Trophoblast cell (in vitro differentiated cells and primary cell): ENCODE measurements around the gene MRPS17.
"Not testable (repeated sequence)": the region's sequence is repeated elsewhere in the genome, so short reads cannot be mapped to it uniquely, and the experiment has no call there.

ENCODE experiments used
- DNase-seq, 2 donors: peaks; one replicate each; pipeline ENCODE4 v3.0.0-alpha.2; 2016
- H2AFZ ChIP-seq: 2 replicates; pipeline ENCODE4 v1.6.1; 2013; ENCODE audit warnings: low read length, moderate library complexity, mild to moderate bottlenecking; ENCODE audit not compliant: insufficient read depth, poor library complexity
- H2AK5ac ChIP-seq: 2 replicates; pipeline ENCODE4 v1.6.1; 2013; ENCODE audit warnings: mild to moderate bottlenecking, low read length
- H2BK120ac ChIP-seq: 2 replicates; pipeline ENCODE4 v1.6.1; 2013; ENCODE audit warnings: low read length, mild to moderate bottlenecking, moderate library complexity; ENCODE audit not compliant: insufficient read depth, poor library complexity
- H2BK12ac ChIP-seq: 2 replicates; pipeline ENCODE4 v1.6.1; 2013; ENCODE audit warnings: mild to moderate bottlenecking, low read length, moderate library complexity
- H2BK5ac ChIP-seq: 2 replicates; pipeline ENCODE4 v1.6.1; 2013; ENCODE audit warnings: low read length, low read depth, moderate library complexity, mild to moderate bottlenecking; ENCODE audit not compliant: poor library complexity
- H3K14ac ChIP-seq: 2 replicates; pipeline ENCODE4 v1.6.1; 2013; ENCODE audit warnings: mild to moderate bottlenecking, low read length
- H3K18ac ChIP-seq: 2 replicates; pipeline ENCODE4 v1.6.1; 2013; ENCODE audit warnings: mild to moderate bottlenecking, low read length
- H3K23ac ChIP-seq: 2 replicates; pipeline ENCODE4 v1.6.1; 2013; ENCODE audit warnings: low read length
- H3K27ac ChIP-seq: 2 replicates; pipeline ENCODE4 v1.5.1; 2013; ENCODE audit warnings: low read depth, mild to moderate bottlenecking, inconsistent platforms, low read length, moderate library complexity
- H3K27me3 ChIP-seq: 2 replicates; pipeline ENCODE4 v1.6.1; 2013; ENCODE audit warnings: inconsistent platforms, mild to moderate bottlenecking, low read length, moderate library complexity; ENCODE audit not compliant: insufficient read depth
- H3K36me3 ChIP-seq, 2 experiments: 1 replicate in 1 of 2; 2 replicates in 1 of 2; pipeline ENCODE4 v1.6.1; 2013; ENCODE audit warnings: low read length in 2 of 2, mild to moderate bottlenecking in 2 of 2, moderate library complexity in 1 of 2; ENCODE audit not compliant: insufficient read depth in 2 of 2, control insufficient read depth in 1 of 2
- H3K4ac ChIP-seq: 2 replicates; pipeline ENCODE4 v1.6.1; 2013; ENCODE audit warnings: low read depth, mild to moderate bottlenecking, low read length, moderate library complexity
- H3K4me1 ChIP-seq, 2 experiments: 1 replicate in 1 of 2; 2 replicates in 1 of 2; pipeline ENCODE4 v1.6.1; 2013; ENCODE audit warnings: low read length in 2 of 2, mild to moderate bottlenecking in 2 of 2, moderate library complexity in 1 of 2; ENCODE audit not compliant: insufficient read depth in 2 of 2, control insufficient read depth in 1 of 2
- H3K4me2 ChIP-seq: 2 replicates; pipeline ENCODE4 v1.6.1; 2013; ENCODE audit warnings: inconsistent platforms, mild to moderate bottlenecking, low read length, moderate library complexity
- H3K4me3 ChIP-seq: 2 replicates; pipeline ENCODE4 v1.5.1; 2013; ENCODE audit warnings: mild to moderate bottlenecking, low read depth, low read length, inconsistent platforms
- H3K79me1 ChIP-seq: one replicate; pipeline ENCODE4 v1.6.1; 2013; ENCODE audit warnings: low read length
- H3K79me2 ChIP-seq: 2 replicates; pipeline ENCODE4 v1.6.1; 2013; ENCODE audit warnings: low read length, mild to moderate bottlenecking; ENCODE audit not compliant: control insufficient read depth, insufficient read depth, poor library complexity
- H3K9ac ChIP-seq: 2 replicates; pipeline ENCODE4 v1.6.1; 2013; ENCODE audit warnings: mild to moderate bottlenecking, low read length
- H3K9me3 ChIP-seq: 2 replicates; pipeline ENCODE4 v1.6.1; 2013; ENCODE audit warnings: low read depth, mild to moderate bottlenecking, control low read depth, inconsistent platforms, low read length; ENCODE audit not compliant: insufficient read depth
- H4K12ac ChIP-seq: 2 replicates; pipeline ENCODE4 v1.6.1; 2013; ENCODE audit warnings: low read depth, mild to moderate bottlenecking, low read length, moderate library complexity
- H4K8ac ChIP-seq: 2 replicates; pipeline ENCODE4 v1.6.1; 2013; ENCODE audit warnings: low read depth, mild to moderate bottlenecking, low read length, moderate library complexity
- H4K91ac ChIP-seq: one replicate; pipeline ENCODE4 v1.6.1; 2013; ENCODE audit warnings: low read depth, mild to moderate bottlenecking, low read length, moderate library complexity
- WGBS: extraction: QIAGEN DNeasy Blood & Tissue Kit; methylation state at CpG from one replicate; pipeline ENCODE4 v1.1.7; 2013; ENCODE audit warnings: missing lambda C conversion rate; ENCODE audit not compliant: insufficient read length, insufficient coverage; ENCODE audit errors: extremely low coverage; 5-methylcytosine and 5-hydroxymethylcytosine counted together

The MRPS17 gene

DNA sequence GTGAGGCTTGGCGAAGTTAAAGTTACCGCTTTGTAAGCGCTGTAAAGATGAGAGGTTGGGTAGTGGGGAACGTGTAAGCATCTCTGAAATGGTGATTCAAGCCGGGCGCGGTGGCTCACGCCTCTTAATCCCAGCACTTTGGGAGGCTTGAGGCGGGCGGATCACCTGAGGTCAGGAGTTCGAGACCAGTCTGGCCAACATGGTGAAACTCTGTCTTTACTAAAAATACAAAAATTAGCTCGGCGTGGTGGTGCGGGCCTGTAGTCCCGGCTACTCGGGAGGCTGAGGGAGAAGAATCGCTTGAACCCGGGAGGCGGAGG lies 635 bp downstream of the MRPS17 start:
- peak overlapping the region; percentile 80 for H3K4ac ChIP-seq
- H4K91ac ChIP-seq, H3K4me1 ChIP-seq, H3K14ac ChIP-seq, H3K27ac ChIP-seq, H3K23ac ChIP-seq, H3K27me3 ChIP-seq, H2BK12ac ChIP-seq, DNase-seq, H3K79me1 ChIP-seq, H2BK5ac ChIP-seq, H3K79me2 ChIP-seq, H3K9me3 ChIP-seq, H2AK5ac ChIP-seq, H2BK120ac ChIP-seq: not testable (repeated sequence)
- H3K4me2 ChIP-seq: peak overlapping the region; percentile 81
- peak overlapping the region; percentile 88 for H2AFZ ChIP-seq
- whole genome bisulfite sequencing: no CpG with 5 or more reads among the region's 19 CpGs
- peaks cover 9 to 10% of the 10 kb centered on the region in 2 experiments for H3K36me3 ChIP-seq
- peak overlapping the region; percentile 93 for H4K12ac ChIP-seq
- peak overlapping the region; percentile 83 for H3K9ac ChIP-seq
- H3K4me3 ChIP-seq: peak overlapping the region; percentile 83
- peak overlapping the region; percentile 89 for H3K18ac ChIP-seq
- H4K8ac ChIP-seq: peak overlapping the region; percentile 95

DNA sequence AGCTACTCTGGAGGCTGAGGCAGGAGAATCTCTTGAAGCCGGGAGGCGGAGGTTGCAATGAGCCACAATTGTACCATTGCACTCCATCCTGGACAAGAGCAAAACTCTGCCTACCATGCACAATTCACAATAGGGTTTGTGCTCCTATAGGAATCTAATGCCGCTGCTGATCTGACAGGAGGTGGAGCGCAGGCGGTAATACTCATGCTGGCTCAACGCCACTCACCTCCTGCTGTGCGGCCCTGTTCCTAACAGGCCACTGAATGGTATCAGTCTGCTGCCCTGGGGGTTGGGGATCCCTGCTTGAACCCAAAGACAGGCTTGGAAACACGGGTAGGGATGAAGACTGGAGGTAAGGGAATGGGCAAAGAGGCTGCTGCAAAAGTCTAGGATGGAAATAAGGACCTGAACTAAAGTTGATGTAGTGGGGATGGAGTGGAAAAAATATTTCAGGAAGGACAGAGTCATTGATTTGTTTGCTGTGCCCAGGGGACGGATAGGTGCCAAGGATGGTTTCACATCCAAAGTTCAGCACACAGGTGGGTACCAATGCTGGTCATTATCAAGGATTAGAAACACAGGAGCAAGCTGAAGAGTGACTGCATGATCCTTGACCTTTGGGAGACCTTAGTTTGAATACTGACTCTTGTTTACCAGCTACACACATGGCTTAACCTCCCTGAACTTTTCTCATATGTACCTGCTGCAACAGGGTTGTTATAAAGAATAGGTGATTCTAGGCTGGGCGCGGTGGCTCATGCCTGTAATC lies 2.2 kb downstream of the MRPS17 start:
- Histone ChIP-seq H3K14ac (no peak overlapping the region), H4K91ac (no peak overlapping the region), H3K4ac (no peak overlapping the region), H3K18ac (no peak overlapping the region), H3K23ac (no peak overlapping the region), H4K8ac (no peak overlapping the region), H3K4me2 (no peak overlapping the region), H3K9ac (no peak overlapping the region), H3K36me3 (peaks cover 9 to 10% of the 10 kb centered on the region in 2 experiments), H3K79me1 (peaks cover 4% of the 10 kb centered on the region), H3K4me1 (no peaks in the 10 kb centered on the region), H3K27me3 (no peaks in the 10 kb centered on the region), H2AK5ac (no peak overlapping the region), H3K9me3 (peaks cover 3% of the 10 kb centered on the region), H2AFZ (no peak overlapping the region), H4K12ac (no peak overlapping the region), H2BK5ac (no peak overlapping the region), H3K79me2 (peaks cover 4% of the 10 kb centered on the region), H3K27ac (no peak overlapping the region), H3K4me3 (no peak overlapping the region), H2BK12ac (no peak overlapping the region), H2BK120ac (no peak overlapping the region)
- no peak for DNase-seq
- WGBS: no CpG with 5 or more reads among the region's 11 CpGs

DNA sequence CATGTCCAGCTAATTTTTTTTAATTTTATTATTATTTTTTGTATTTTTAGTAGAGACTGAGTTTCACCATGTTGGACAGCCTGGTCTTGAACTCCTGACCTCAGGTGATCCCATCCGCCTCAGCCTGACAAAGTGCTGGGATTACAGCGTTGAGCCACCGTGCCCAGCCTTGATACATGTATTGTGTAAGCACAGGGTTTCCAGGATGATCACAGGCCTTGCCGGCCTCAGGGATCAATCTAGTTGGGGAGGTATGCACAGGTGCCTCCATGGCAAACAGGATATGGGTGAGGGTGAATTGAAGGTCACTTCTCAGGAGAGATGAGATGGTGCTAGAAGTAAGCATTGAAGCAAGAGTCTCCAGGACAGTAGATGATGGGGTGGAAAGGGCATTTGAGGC lies 5.5 kb downstream of the MRPS17 start:
- H2AFZ ChIP-seq: no peak overlapping the region
- no peak overlapping the region for H3K4me2 ChIP-seq
- no peak overlapping the region for H2BK12ac ChIP-seq
- H2BK120ac ChIP-seq: no peak overlapping the region
- no peak overlapping the region for H4K12ac ChIP-seq
- H2BK5ac ChIP-seq: no peak overlapping the region
- H3K9me3 ChIP-seq: peaks cover 3% of the 10 kb centered on the region
- H3K36me3 ChIP-seq: peaks cover 9 to 10% of the 10 kb centered on the region in 2 experiments
- no peak overlapping the region for H3K23ac ChIP-seq
- H3K4me3 ChIP-seq: no peak overlapping the region
- H3K14ac ChIP-seq: no peak overlapping the region
- H4K91ac ChIP-seq: no peak overlapping the region
- no peak overlapping the region for H2AK5ac ChIP-seq
- H3K9ac ChIP-seq: no peak overlapping the region
- H3K79me2 ChIP-seq: no peaks in the 10 kb centered on the region
- H3K18ac ChIP-seq: no peak overlapping the region
- WGBS: no CpG with 5 or more reads among the region's 4 CpGs
- H3K27ac ChIP-seq: no peak overlapping the region
- H3K4me1 ChIP-seq: no peaks in the 10 kb centered on the region
- no peaks in the 10 kb centered on the region for H3K27me3 ChIP-seq
- no peak overlapping the region for H4K8ac ChIP-seq
- no peak for DNase-seq
- H3K4ac ChIP-seq: no peak overlapping the region
- H3K79me1 ChIP-seq: no peaks in the 10 kb centered on the region

- H3K9ac ChIP-seq: no peak overlapping the region
- no peak overlapping the region for H2BK12ac ChIP-seq
- WGBS: no CpG with 5 or more reads among the region's 3 CpGs
- no peak overlapping the region for H3K4me2 ChIP-seq
- H3K27ac ChIP-seq: no peak overlapping the region
- peaks cover 3% of the 10 kb centered on the region for H3K9me3 ChIP-seq
- H2BK5ac ChIP-seq: no peak overlapping the region
- no peak overlapping the region for H3K23ac ChIP-seq
- no peaks in the 10 kb centered on the region for H3K27me3 ChIP-seq
- H2AK5ac ChIP-seq: no peak overlapping the region
- H3K4me1 ChIP-seq: peaks cover 0 to 4% of the 10 kb centered on the region in 2 experiments
- no peak for DNase-seq
- no peak overlapping the region for H4K8ac ChIP-seq
- no peak overlapping the region for H3K14ac ChIP-seq
- no peak overlapping the region for H3K18ac ChIP-seq
- no peak overlapping the region for H2BK120ac ChIP-seq
- H2AFZ ChIP-seq: no peak overlapping the region
- no peak overlapping the region for H4K12ac ChIP-seq
- H4K91ac ChIP-seq: no peak overlapping the region
- H3K79me2 ChIP-seq: peaks cover 6% of the 10 kb centered on the region
- H3K36me3 ChIP-seq: no peaks in the 10 kb centered on the region
- H3K79me1 ChIP-seq: peaks cover 8% of the 10 kb centered on the region
- no peak overlapping the region for H3K4me3 ChIP-seq
- no peak overlapping the region for H3K4ac ChIP-seq
Observed at GRCh38 chr7:55962014-55962413, 10.3 kb downstream of the MRPS17 start.
